Epidermal melanocyte (primary cell): ENCODE data around the gene CCDC9B.

Experiments
- DNase-seq: peaks from one replicate; pipeline ENCODE4 v3.0.0; 2011; ENCODE audit warnings: low spot score; ENCODE audit not compliant: insufficient read length

The CCDC9B gene

DNA sequence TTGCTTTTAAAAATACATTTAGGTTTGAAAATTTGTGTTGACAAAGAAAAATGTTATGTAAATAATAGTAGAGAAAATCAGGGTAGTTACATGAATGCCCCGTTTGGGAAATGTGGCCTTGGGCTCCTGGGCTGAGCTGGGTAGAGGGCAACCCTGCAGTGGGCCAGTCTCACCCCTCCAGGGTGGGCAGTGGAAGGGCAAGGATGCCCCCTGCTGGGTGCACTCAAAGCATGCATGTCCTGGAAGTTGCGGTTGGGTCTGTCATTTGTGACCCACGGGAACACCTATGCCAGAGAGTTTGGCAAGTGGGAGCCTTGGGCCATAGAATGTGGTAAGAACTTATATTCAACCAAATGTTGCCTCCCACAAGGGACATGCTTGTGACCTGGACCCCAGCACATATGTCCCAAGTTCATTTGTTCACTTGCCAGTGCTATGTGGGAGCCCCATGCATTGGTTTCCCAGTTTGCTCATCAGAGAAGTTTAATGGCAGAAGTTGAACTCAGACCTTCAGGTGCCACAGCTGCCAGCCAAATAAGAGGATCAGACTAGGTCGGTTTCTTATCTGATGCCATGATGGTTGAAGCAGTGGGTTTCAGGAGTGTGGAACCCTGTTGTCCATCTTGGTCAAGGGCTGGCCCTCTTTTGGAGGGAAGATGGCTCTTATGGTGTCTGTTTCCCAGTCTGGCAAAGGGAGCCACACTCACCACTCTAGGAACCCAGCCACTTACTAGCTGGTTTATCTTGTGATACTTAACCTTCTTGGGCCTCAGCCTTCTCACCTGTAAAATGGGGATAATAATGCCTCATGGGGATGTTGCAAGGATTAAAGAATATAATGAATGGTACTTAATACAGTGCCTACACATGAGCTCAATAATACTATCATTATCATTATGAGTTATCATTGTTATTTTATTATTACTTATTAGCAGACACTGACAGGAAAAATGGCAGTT is 30.5 kb downstream of the CCDC9B start:
- DNase-seq: no peak

GRCh38 chr15:40309344-40309862 is 31.3 kb downstream of the CCDC9B start:
- no peak for DNase-seq

- no peak for DNase-seq
Observed at GRCh38 chr15:40307421-40308211, 33.1 kb downstream of the CCDC9B start, which contains the start of gene PLCB2. Gene PLCB2, minus strand, starts transcription at chr15:40307935. Its CDS starts 263 bp downstream, at chr15:40307672.

DNA sequence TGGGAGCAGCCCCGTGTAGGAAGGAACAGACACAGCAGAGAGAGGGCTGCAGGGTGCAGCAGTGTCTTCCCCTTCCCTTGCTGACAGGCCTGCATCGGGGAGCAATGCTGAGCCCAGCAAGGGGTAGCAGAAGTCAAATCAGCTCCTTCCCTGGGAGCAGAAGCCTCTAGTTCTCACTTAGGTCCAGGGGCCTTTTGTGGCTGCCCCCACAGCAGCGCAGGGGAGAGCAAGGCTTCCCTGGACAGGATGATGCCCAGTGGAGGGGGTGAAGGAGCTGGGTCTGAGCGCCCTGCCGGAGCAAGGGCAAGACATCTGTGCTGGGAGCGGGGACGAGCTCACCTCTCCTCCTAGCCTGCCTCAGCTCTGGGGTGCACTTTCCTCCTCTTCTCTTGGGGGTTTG is 33.8 kb downstream of the CCDC9B start:
- DNase-seq: no peak

DNA sequence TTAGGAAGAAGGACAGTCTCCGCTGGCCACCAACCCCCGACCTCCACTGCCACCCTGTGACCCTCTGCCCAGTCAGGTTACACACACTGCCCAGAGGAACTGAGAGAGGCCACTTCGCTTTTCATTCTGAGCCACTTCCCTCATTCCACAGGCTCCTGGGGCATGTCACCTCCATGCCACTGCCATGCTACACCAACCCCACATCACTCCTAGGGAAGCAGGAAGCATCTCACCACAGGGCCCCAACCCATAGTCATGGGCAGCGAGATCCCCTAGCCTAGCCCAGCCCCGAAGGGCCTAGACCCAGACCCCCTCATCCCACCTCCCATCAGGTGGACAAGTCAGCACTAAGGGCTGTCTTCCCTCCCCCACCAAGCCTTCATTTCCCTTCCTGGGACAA is 34.4 kb downstream of the CCDC9B start:
- no peak for DNase-seq

DNA sequence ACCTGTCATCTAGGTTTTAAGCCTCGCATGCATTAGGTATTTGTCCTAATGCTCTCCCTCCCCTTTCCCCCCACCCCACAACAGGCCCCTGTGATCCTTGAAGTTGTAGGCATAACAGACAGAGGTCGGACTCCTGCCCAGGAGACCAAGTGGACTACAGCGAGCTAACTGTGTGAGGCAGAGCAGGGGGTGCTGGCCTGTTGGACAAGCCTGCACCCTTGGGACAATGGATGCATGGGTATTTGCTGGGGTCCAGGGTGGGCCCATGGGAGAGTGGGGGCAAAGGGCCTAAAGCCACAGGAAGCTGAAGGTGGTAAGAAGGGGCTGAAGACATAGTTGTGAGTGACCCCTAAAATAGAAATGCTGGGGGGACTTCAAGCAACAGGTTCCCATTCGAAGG is 35.5 kb downstream of the CCDC9B start:
- no peak for DNase-seq

DNA sequence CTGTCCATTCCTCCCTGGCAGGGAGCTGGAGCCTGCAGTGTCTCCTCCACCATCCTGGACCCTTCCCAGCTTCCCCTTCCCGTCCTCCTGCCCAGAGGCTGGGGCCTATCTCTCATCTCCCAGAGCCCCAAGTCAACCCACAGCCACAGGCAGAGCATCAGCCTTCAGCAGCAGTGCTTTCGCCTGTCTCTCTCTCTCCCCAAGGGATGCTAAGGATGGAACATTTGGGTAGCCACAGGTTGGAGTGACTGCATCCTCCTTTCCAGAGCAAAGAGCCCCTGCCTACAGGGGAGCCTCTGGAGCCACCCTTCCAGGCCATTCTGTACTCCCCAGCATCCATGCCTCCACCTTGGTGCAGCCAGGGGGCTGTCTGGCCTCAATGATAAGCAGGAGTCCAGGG is 37.2 kb downstream of the CCDC9B start:
- no peak for DNase-seq

DNA sequence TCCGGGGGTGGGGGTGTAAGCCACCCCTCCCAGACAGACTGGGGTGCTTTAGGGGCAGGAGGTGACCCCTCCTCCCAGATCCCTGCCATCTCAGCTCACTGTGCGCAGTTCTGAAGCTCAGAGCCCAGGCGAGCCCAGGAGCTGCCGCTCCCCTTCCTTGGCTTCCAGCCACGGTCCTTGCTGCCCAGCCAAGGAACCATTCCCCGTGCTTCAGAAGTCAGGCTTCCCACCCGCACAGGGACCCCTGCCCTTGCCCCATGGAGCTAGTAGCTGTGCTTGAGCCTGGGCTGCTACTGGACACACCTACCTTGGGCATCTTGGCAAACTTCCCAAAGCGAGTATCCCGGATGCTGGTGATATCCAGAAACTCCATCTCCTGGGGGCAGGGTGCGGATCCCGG is 37.8 kb downstream of the CCDC9B start:
- DNase-seq: no peak

DNA sequence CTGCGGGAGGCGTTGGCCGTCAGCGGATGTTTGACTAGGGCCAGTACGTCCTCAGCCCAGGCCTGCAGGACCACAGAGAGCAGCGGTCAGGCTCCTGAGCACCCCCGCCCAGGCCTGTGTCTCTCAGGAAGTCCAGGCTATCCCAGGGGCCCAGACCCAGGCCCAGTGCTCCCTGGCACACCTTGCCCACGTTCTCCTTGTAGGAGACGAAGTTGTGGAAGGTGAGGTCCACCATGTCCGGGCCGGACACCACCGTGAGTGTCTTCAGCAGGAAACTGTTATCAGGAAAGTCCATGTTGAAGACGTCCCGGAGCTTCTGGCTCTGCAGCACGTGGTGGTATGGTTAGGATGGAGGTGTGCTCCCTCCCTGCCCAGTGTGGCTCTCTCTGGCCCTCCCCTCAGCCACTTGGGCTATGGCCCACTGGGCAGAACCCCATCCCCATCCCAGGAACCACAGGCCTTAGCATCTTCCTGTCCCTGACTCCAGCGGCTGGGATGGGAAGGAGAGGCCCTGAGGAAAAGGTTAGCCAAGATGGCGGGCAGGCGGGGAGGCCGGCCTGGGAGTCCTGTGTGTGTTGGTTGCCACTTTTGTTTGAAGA is 38.4 kb downstream of the CCDC9B start:
- no peak for DNase-seq

DNA sequence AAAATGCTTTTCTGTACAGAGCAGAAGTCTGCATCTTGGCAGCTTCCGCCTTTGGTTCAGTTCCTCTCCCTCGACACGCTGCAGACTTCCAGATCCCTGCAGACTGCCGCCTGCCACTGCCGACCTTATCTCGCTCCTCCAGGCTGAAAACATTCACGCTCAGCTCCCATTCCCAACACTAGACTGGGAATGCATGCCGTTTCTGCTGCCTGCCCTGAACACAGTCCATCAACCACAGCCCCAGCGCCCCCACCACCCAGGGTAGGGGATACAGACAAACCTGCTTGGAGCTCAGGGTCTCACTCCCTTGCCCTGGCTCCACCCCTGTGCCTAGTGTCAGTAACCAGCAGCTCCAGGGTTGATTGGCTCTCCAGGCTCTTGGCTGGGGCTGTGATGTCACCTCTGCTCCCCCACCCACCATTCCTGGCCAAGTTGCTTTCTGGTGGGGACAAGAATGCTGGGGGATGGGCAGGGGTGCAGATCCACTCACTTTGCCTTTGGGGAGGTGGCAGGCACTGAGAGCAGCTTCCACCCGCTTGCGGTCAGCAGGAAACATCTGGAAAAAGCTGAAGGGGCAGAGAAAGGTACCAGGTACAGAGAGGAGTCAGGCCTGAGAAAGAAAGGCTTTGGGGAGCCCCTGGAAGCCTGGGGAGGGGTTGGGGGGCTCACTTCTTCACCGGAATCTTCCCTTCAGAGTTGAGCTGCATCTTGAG is 39.1 kb downstream of the CCDC9B start:
- DNase-seq: no peak

DNA sequence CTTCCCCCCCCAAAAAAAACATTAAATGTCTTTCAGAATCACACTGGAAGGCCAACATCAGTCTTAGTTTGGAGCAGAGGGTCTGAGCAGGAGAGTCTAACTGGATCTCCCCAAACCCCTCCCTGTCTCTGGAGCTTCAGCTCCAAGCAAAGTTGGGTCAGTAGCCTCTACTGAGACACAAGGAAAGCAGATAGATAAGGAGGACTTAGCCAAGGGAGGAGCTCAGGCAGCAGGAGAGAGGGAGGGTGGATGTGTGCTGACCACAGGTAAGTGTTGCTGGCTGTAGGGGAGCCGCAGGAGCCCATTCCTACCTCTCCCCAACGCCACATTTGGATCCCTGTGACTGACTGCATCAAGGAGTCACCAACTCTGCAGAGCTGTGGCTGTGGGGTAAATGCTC is 40.0 kb downstream of the CCDC9B start:
- DNase-seq: no peak

DNA sequence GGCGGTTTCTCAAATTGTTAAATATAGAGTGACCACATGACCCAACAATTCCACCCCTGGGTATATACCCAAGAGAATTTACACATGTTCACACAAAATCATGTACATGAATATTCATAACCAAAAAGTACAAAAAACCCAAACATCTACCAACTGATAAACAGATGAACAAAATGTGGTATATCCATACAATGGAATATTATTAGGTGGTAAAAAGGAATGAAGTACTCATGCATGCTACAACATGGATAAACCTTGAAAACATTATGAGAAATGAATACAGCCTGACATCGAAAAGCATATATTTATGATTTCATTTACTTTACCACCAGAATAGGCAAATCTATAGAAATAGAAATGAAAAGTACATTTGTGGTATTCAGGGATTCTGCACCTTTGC is 40.4 kb downstream of the CCDC9B start:
- no peak for DNase-seq

GRCh38 chr15:40298216-40298935 is 42.4 kb downstream of the CCDC9B start:
- DNase-seq: no peak

DNA sequence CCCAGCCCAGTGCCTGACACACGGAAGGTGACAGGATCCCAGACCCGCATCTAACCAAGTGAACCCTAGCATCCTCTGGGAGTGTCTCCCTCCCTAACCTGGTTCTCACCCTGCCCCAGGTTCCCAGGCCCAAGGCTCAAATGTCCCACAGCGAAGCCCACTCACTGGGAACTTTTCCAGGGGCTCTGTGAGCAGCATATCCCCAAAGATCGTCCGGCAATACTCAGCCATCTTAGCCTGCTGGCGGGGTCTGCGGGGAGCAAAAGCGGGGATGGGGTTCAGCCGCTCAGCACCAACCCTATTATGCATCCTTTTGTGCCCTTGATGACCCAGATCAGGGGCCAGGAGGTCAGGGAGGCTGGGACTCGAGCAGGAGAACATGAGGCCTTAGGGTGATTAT is 43.4 kb downstream of the CCDC9B start:
- DNase-seq: no peak

- no peak for DNase-seq
Observed at GRCh38 chr15:40296561-40297230, 44.0 kb downstream of the CCDC9B start.

GRCh38 chr15:40295877-40296560 is 44.7 kb downstream of the CCDC9B start:
- no peak for DNase-seq

DNA sequence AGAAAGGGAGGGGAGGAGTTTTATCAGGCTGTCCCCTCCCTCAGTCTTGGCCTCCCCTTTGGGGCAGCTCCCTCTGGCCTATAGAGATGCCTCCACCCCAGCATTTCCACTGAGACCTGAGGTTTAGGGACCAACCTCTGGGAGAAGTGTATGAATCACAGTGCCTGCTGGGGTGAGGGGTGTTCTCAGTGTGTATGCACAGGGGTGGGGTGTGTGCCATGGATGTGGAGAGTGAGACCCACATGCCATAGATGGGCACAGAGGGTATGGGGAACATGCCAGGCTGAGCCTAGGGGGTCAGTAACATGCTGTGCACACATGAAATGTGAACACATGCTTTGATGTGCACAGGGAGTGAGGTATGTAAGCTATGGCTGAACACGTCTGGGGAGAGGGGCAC is 45.4 kb downstream of the CCDC9B start:
- no peak for DNase-seq

- no peak for DNase-seq
Observed at GRCh38 chr15:40293905-40294895, 46.5 kb downstream of the CCDC9B start.
